GM18873 (cell line): ENCODE results near the gene ZNF528.

Experiments used
- ATAC-seq: cut with Tn5 transposase; IDR thresholded peaks from one replicate; pipeline ENCODE4 v1.9.1; 2021; ENCODE audit warnings: mild to moderate bottlenecking, moderate library complexity, moderate number of reproducible peaks; ENCODE audit not compliant: unreplicated experiment, low FRiP score

ZNF528 gene

GRCh38 chr19:52397310-52398080 is at the start of gene ZNF528:
ZNF528 (plus strand) TSS chr19:52397849; CDS start chr19:52402014, 4,165 bp downstream.
- ATAC-seq, result no peak

GRCh38 chr19:52351512-52351911 is 46.1 kb upstream of the ZNF528 start:
- no peak for ATAC-seq

- ATAC-seq, result no peak
Measured at GRCh38 chr19:52366414-52366824, 31.2 kb upstream of the ZNF528 start.

GRCh38 chr19:52369559-52370340 is 27.9 kb upstream of the ZNF528 start, which contains the start of gene ZNF880:
ZNF880 (plus strand) TSS chr19:52369923; CDS start chr19:52369966, 43 bp downstream.
- no peak for ATAC-seq

- no peak for ATAC-seq
Measured at GRCh38 chr19:52370341-52370710, 27.3 kb upstream of the ZNF528 start.

GRCh38 chr19:52391135-52391534 is 6.5 kb upstream of the ZNF528 start:
- ATAC-seq, result no peak

GRCh38 chr19:52398081-52398441 is 412 bp downstream of the ZNF528 start:
- ATAC-seq, result no peak

GRCh38 chr19:52410276-52410675 is 12.6 kb downstream of the ZNF528 start:
- no peak for ATAC-seq

GRCh38 chr19:52415711-52416110 is 18.1 kb downstream of the ZNF528 start:
- no peak for ATAC-seq

- no peak for ATAC-seq
Measured at GRCh38 chr19:52428937-52429336, 31.3 kb downstream of the ZNF528 start, which contains the start of gene ZNF534. ZNF534 (plus strand) TSS chr19:52429148; CDS start chr19:52431475, 2,327 bp downstream.

- no peak for ATAC-seq
Measured at GRCh38 chr19:52442179-52442578, 44.5 kb downstream of the ZNF528 start.

- ATAC-seq, result no peak
Measured at GRCh38 chr19:52444506-52444905, 46.9 kb downstream of the ZNF528 start.

GRCh38 chr19:52451241-52451640 is 53.6 kb downstream of the ZNF528 start:
- ATAC-seq, result no peak

- ATAC-seq, result no peak
Measured at GRCh38 chr19:52453324-52454094, 55.9 kb downstream of the ZNF528 start, which contains the start of gene ZNF578. ZNF578 (plus strand) TSS chr19:52453553; CDS start chr19:52501846, 48,293 bp downstream.

- ATAC-seq, result no peak
Measured at GRCh38 chr19:52464798-52465470, 67.3 kb downstream of the ZNF528 start.
